CD4-positive, alpha-beta T cell (primary cell): ENCODE data around the gene ITGA2. TPM values are rescaled to one million over a fixed set of nuclear protein-coding genes. Genes with fewer than 3 reads are reported as not detected.
A peak's percentile ranks its signal among the peaks of the same experiment; 100 is the strongest.

Experiments
- ATAC-seq: fragments of 200-7000 bp; cut with Tn5 transposase; one replicate; pipeline ENCODE4 v1.10.0; 2022; ENCODE audit warnings: mild to moderate bottlenecking; ENCODE audit not compliant: poor library complexity
- CTCF ChIA-PET: fragments of 350-600 bp; sonication (Branson Sonifier 250); formaldehyde crosslinking; loops from one replicate; lab custom pipeline; 2021; ENCODE audit warnings: antibody characterized with exemption, inconsistent platforms; lab: Charles Lee
- POLR2A ChIA-PET: fragments of 350-600 bp; sonication (Branson Sonifier 250); formaldehyde crosslinking; loops from one replicate; lab custom pipeline; 2021; ENCODE audit warnings: antibody characterized with exemption, inconsistent platforms; lab: Charles Lee
- DNase-seq, 14 experiments: peaks; one replicate each; pipeline ENCODE4 v3.0.0-alpha.2; 2013 to 2020; ENCODE audit warnings: mixed read lengths in 2 of 14
- H3K27ac ChIP-seq, 2 donors: one replicate each; pipeline versions ENCODE4 v1.5.1 to v1.7.0; 2013; ENCODE audit warnings: low read length in 2 of 2, low read depth in 1 of 2, mild to moderate bottlenecking in 1 of 2
- H3K27me3 ChIP-seq, 2 experiments: 1 replicate in 1 of 2; 2 replicates in 1 of 2; pipeline versions ENCODE4 v1.6.1 to v1.7.0; 2013; ENCODE audit warnings: low read length in 2 of 2, control low read depth in 1 of 2, mild to moderate bottlenecking in 1 of 2, moderate library complexity in 1 of 2; ENCODE audit not compliant: insufficient read depth in 2 of 2, control insufficient read depth in 1 of 2
- H3K36me3 ChIP-seq: one replicate; pipeline ENCODE4 v1.6.1; 2013; ENCODE audit warnings: low read length, control low read depth; ENCODE audit not compliant: insufficient read depth
- H3K4me1 ChIP-seq: one replicate; pipeline ENCODE4 v1.6.1; 2013; ENCODE audit warnings: low read length, control low read depth; ENCODE audit not compliant: insufficient read depth
- H3K4me3 ChIP-seq: one replicate; pipeline ENCODE4 v1.5.1; 2013; ENCODE audit warnings: mild to moderate bottlenecking, low read length, moderate library complexity
- H3K9me3 ChIP-seq, 2 experiments: 1 replicate in 1 of 2; 2 replicates in 1 of 2; pipeline versions ENCODE4 v1.6.1 to v1.7.0; 2013; ENCODE audit warnings: low read length in 2 of 2, mild to moderate bottlenecking in 2 of 2, control low read depth in 1 of 2, moderate library complexity in 1 of 2; ENCODE audit not compliant: control insufficient read depth in 1 of 2, insufficient read depth in 1 of 2
- H3K27ac Mint-ChIP-seq: one replicate; pipeline ENCODE4 v1.8.0; 2020; ENCODE audit warnings: mixed read lengths
- H3K27me3 Mint-ChIP-seq: one replicate; pipeline ENCODE4 v1.8.0; 2021; ENCODE audit warnings: mixed read lengths
- H3K36me3 Mint-ChIP-seq: one replicate; pipeline ENCODE4 v1.8.0; 2021; ENCODE audit warnings: low read depth, mixed read lengths
- H3K4me1 Mint-ChIP-seq: one replicate; pipeline ENCODE4 v1.8.0; 2021; ENCODE audit warnings: low read depth, mixed read lengths
- H3K4me3 Mint-ChIP-seq: one replicate; pipeline ENCODE4 v1.8.0; 2020; ENCODE audit warnings: mild to moderate bottlenecking, mixed read lengths
- H3K9me3 Mint-ChIP-seq: one replicate; pipeline ENCODE4 v1.8.0; 2020; ENCODE audit warnings: mixed read lengths
- CTCF ChIP-seq: fragments of 200-600 bp; IDR thresholded peaks from one replicate; pipeline ENCODE4 v1.8.0; 2022; ENCODE audit warnings: antibody characterized with exemption, mild to moderate bottlenecking
- intact Hi-C, 2 experiments: fragments of 100-400 bp; cut with DNase I in 1 of 2; cut with micrococcal nuclease in 1 of 2; formaldehyde crosslinking; loops; one replicate each; pipeline versions ENCODE4 v1.15.1 to v1.9.0; 2023 to 2025; cut with DNase I, micrococcal nuclease
- total RNA-seq, 174 experiments: library from RNA in 2 of 174; stranded (reverse) in 2 of 174; gene quantifications; one replicate each; pipeline ENCODE4 v1.2.3 and lab custom pipeline; 2021 to 2026

The ITGA2 gene
- total RNA-seq, 2 experiments from 2014 or later, result 0.03 to 0.11 TPM

GRCh38 chr5:53030893-53031292 is 41.7 kb downstream of the ITGA2 start:
- Histone ChIP-seq H3K27me3 (no peaks in the 10 kb centered on the region), H3K4me3 (no peak overlapping the region), H3K27ac (no peak overlapping the region), H3K9me3 (no peaks in the 10 kb centered on the region), H3K4me1 (peaks cover 9% of the 10 kb centered on the region), H3K36me3 (no peaks in the 10 kb centered on the region)
- ChIA-PET CTCF (interaction anchor here (1.8 kb wide), 1 partner anchor 11 kb away, joined by 7 read pairs; no protein-coding TSS in a partner anchor), POLR2A (interaction anchor here (1.6 to 2.1 kb wide), 2 partner anchors 24 to 58 kb away, joined by 3 to 6 read pairs; no protein-coding TSS in a partner anchor)
- no peak for ATAC-seq
- Mint-ChIP-seq H3K4me3 (no peak overlapping the region), H3K27me3 (no peaks in the 10 kb centered on the region), H3K36me3 (no peaks in the 10 kb centered on the region), H3K4me1 (peaks cover 28% of the 10 kb centered on the region), H3K27ac (peak overlapping the region; percentile 7), H3K9me3 (no peaks in the 10 kb centered on the region)
- intact Hi-C loops, result no loop called here
- no peak for TF ChIP-seq CTCF
- DNase-seq, result no peak

GRCh38 chr5:53031695-53032096 is 42.5 kb downstream of the ITGA2 start:
- peaks cover 28% of the 10 kb centered on the region for H3K4me1 Mint-ChIP-seq
- Histone ChIP-seq H3K4me1 (peaks cover 9% of the 10 kb centered on the region), H3K4me3 (no peak overlapping the region), H3K27ac (no peak overlapping the region), H3K9me3 (no peaks in the 10 kb centered on the region), H3K36me3 (no peaks in the 10 kb centered on the region), H3K27me3 (no peaks in the 10 kb centered on the region)
- intact Hi-C loops, result no loop called here
- peak in 6 of 14 experiments; percentile 3 to 48 (median 14) for DNase-seq
- no peak for TF ChIP-seq CTCF
- CTCF ChIA-PET, result interaction anchor here (0.7 to 1.8 kb wide), 3 partner anchors 10 to 83 kb away, joined by 3 to 7 read pairs (median 3); no protein-coding TSS in a partner anchor
- no peaks in the 10 kb centered on the region for H3K9me3 Mint-ChIP-seq
- no peaks in the 10 kb centered on the region for H3K27me3 Mint-ChIP-seq
- peak overlapping the region; percentile 74 for H3K27ac Mint-ChIP-seq
- H3K36me3 Mint-ChIP-seq, result no peaks in the 10 kb centered on the region
- ATAC-seq, result peak; percentile 92
- POLR2A ChIA-PET, result interaction anchor here (0.8 to 2.1 kb wide), 4 partner anchors 10 to 306 kb away, joined by 3 to 7 read pairs (median 6); no protein-coding TSS in a partner anchor
- H3K4me3 Mint-ChIP-seq, result peak overlapping the region; percentile 13

- H3K27me3 ChIP-seq, result no peaks in the 10 kb centered on the region
- no peak for ATAC-seq
- H3K4me1 ChIP-seq, result peaks cover 9% of the 10 kb centered on the region
- Mint-ChIP-seq H3K4me1 (peaks cover 28% of the 10 kb centered on the region), H3K36me3 (no peaks in the 10 kb centered on the region), H3K27ac (peak overlapping the region; percentile 74), H3K4me3 (no peak overlapping the region), H3K27me3 (no peaks in the 10 kb centered on the region), H3K9me3 (no peaks in the 10 kb centered on the region)
- TF ChIP-seq CTCF, result no peak
- no peaks in the 10 kb centered on the region for H3K9me3 ChIP-seq
- no peak overlapping the region for H3K27ac ChIP-seq
- no peak for DNase-seq
- ChIA-PET CTCF (interaction anchor here (0.7 to 1.8 kb wide), 3 partner anchors 10 to 83 kb away, joined by 3 to 7 read pairs (median 3); no protein-coding TSS in a partner anchor), POLR2A (interaction anchor here (0.8 to 2.1 kb wide), 4 partner anchors 9 to 307 kb away, joined by 3 to 7 read pairs (median 6); no protein-coding TSS in a partner anchor)
- H3K4me3 ChIP-seq, result no peak overlapping the region
- H3K36me3 ChIP-seq, result no peaks in the 10 kb centered on the region
- intact Hi-C loops, result no loop called here
Measured at GRCh38 chr5:53032188-53032587, 43.0 kb downstream of the ITGA2 start.
